Cerebellar nuclear complex (tissue), 1 donor: ENCODE results near the gene ABCF2.

ENCODE experiments used
- DNase-seq, 2 experiments: peaks; one replicate each; lab custom pipeline; 2025; lab: John Stamatoyannopoulos, UW

The ABCF2 gene

DNA sequence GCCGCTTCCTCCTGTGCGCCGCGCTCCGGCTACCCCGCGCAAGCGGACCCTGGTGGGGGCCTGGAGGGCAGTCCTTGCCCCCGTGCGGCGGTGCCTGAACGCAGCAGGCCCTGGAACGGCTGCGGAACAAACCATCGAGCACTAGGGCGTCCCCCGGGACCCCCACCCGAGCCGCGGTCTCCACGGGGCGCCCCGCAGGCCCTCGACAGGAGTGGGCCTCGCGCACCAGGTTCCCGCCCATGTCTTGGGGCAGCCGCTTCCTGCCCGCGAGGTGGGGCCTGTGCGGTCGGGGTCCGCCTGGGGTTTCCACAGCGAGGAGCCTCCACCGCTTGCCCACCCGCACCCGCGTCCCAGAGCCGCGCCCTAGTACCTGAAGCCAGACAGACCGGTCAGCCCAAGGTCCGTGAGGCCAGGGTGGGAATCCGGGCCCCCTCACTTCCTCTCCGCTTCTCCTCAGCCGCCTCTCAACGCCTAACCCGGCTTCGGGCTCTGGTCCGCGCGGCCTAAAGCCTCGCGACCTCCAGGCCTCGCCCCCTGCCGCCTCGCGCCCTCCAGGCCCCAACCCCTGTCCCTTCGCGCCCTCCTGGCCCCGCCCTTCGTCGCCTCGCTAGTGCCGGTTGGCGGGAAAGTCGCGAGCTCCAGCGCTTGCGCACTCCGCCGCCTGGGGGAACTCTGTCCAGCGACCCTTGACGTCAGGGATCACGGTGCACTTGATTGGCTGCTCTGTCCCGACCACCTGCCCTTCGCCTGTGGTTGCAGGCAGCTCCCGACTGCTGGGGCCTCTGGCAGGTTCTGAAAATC is 52.6 kb downstream of the ABCF2 start:
- DNase-seq, result no peak

DNA sequence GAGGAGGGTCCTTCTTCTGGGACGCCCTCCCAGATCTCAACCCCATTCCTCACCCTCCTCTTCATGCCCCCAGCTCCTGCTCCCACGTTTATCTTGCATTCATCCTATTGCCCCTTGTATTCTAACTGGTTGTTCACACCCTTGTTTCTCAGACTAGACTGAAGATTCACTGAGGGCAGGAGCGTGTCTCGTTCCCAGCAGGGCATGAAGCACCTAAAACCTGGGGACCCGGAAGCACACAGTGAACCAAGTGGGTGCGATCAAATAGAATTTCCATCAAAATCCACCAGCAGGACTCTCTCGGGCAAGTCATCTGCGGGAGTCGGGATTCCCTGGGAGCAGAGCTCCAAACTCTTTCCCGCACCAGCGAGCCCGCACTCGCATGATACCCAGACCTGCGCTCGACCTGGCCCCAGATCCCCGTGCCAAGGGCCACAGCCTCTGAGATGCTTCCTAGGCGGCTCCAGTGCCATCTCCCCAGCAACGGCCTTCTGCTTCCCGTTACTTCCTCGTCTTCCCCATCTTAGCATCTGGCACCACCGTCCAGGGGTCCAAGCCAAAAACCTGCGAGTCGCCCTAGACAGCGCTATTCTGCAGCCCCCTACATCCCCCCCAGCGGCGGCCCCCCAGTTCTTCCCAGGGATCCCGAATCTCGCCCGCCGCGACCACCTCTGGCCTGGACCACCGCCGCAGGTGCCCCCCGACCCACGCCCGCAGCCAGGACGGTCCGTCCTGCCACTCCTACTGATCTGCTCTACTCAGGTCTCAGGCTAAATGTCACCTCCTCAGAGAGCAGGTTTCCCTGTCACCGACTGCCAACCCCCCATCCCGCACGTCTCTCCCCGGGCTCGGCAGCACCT is 53.4 kb downstream of the ABCF2 start:
- no peak for DNase-seq

DNA sequence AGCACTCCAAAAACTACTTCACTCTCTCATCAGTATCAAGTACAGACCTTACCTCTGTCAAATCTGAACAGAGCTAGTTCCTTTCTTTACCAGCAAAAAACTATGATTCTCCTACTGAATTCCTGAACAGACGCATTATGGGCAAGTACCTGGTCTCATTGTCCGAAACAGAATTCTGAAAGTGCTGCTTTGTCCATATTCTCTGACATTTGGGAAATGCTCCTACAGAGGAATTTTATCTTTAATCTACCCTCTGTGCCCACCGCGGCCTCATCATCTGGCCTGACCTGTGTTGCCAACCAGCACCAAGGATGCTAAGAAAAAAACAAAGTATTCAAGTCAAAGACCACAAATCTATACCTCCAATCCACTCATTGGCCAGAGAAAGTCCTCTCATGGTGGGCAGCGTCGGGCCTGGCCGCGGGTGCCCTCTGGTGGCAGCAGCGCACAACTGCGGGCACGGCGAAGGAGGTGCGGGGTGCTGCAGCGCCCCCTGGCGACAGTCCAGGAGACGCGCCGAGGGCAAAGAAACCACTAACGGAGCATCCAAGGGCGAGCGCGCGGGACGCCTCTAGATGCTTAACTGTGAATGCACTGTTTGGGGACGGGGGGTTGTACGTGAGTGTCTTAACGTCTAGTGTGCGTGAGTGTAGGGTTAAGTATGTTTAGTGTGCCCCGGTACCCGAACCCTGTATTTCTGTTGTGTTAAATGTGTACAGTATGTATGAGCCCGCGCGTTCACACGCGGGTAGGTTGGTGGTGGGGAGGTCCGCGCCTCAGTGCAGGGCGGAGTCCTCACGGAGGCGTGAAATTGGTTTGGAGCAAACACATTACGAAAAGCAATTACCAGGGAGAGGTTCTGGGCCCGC is 54.5 kb downstream of the ABCF2 start:
- peak in 1 of 2 experiments; percentile 3 for DNase-seq

DNA sequence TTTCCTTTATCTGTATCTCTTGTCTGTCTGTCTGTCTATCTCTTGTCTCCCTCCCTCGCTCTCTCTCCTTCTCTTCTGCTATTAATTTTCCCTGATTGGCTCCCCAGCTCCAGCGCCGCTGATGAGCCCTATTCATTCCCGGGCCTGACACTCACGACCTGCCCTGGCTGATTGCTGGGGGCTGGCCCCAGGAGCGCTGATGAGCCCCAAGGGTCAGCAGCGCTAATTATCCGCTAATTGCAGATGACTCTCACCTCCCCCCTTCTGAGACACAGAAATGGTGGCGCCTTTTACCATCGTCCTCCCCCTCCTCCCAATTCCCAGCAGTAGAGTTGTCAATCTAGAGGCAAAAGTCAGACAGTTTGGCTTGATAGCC is 58.2 kb downstream of the ABCF2 start:
- DNase-seq, result no peak

DNA sequence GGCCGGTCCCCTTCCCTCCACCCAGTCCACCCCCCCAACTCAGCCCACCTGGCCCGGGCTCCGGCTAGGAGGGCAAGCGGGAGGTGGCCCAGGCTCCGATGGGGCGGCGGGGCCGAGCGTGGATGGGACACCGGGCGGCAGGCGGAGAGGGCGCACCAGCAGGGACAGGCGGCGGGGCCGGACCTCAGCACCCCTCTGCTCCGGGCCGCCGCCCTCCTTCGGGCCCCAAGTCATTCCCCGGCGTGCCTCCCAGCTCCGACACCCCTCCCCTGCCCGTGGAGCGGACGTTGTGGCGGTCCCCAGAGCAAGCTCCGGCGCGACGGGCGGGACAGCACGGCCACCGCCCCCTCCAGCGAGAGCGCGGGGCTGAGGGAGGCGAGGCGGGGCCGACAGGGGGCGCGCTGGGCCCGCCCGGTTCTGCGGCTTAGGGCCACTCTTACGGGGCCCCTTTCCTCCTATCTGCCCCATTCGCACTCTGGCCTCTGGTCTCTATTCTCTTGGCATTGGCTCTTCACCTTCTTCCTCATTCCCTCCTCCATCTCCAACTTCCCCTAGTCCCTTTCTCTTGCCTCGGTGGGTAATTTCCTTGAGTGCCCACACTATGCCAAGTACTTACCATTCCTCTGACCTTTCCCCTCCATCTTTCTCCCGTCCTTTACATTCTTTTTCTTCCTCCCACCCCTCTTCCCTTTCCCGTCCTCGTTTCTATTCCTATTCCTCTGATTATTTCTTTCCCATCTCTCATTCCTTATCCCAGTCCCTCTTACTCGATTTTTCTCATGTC is 58.8 kb downstream of the ABCF2 start:
- DNase-seq, result no peak

DNA sequence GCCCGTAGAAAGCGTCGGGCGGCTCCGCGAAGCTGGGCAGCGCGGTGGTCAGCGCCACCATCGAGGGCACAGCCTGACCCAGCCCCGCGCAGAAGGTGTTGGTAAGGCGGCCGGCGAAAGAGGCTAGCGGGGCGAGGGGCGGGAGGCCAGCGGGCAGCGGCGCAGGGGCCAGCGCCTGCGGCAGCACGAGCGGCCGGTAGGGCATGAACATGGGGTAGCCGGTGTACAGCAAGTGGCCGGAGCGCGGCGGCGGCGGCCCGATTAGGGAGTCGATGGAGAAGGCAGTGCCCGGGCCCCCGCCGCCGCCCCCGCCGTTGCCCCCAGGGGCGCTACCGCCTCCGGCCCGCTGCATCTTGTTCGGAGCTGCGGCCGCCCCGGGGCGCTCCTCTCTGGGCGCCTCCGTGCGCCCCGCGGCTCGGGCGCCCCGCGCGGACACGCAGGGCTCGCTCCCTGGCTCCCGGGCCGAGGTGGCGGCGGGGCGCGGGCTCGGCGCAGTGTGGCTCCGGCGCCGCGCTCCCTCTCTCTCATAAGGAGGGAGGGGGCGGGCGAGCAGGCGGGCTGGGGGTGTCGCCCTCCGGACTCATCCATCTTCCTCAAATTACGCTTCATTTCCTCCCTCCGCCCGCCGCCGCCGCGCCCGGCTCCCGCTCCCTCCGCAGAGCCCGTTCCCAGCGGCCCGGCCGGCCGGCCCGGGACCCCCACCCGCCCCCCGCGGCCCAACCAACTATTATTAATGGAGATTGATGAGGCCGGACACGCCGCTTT is 59.6 kb downstream of the ABCF2 start, which contains the start of gene GBX1:
GBX1 (minus strand) TSS at position 498 of the 765 bp plus-strand sequence; CDS start at position 352, 146 bp downstream.
- no peak for DNase-seq

DNA sequence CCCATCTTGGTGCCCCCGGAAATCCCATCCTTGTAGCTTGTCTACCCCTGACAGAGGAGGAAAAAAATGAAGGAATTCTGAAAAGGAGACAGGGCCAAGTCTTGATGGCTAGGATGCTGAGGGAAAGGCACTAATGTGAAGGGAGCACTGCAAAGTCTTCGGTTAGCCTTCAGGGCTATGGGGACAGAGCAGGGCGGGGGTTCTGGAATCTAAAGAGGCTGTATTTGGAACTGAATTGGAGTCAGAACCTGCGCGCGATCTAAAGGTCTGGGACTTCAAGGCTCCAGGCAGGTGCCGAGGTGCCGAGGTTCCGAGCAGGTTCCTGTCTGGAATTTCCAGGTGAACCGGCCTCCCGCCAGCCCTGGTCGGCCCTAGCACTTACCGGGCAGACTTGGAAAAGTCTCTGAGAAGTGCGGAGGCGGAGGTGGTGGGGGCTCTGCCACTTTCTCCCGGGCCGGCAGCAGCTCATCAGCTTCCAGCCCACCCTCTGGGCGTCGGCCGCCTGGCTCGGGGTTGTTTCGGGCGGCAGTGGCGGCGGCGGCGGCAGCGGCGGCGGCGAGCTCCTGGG is 60.3 kb downstream of the ABCF2 start:
- no peak for DNase-seq
